ENCODE measurements around the gene LIN28A.
A peak's percentile ranks its signal among the peaks of the same experiment; 100 is the strongest.
"Not testable (repeated sequence)": the region's sequence is repeated elsewhere in the genome, so short reads cannot be mapped to it uniquely, and the experiment has no call there.

Gene LIN28A

DNA sequence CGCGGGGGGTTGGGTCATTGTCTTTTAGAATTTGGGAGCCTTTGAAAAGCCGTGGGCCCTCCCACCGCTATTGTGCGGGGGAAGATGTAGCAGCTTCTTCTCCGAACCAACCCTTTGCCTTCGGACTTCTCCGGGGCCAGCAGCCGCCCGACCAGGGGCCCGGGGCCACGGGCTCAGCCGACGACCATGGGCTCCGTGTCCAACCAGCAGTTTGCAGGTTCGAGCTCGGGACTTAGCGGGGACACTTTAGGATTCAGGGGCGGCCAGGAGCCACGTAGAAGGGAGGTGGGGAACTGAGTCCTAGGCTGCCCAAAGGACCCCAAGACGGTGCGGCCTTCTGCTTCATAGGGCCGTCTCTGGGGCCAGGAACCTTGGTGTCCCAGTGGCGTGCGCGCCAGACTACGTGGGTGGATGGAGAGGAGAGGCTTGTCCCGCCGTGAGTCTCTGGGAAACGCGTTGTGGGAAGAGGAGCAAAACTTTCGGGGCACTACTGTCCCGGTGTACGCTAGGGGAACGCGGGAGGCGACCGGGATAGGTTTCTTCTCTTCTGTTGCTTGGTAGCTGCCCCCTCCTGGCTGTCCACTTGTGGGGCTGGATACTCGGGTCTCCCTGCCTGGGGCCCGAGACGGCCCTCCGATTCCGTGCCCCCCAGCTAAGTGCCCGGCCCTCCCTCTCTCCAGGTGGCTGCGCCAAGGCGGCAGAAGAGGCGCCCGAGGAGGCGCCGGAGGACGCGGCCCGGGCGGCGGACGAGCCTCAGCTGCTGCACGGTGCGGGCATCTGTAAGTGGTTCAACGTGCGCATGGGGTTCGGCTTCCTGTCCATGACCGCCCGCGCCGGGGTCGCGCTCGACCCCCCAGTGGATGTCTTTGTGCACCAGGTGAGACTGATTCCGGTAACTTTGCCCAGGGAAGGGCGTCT is at the start of gene LIN28A:
LIN28A (plus strand) TSS at position 112 of the 918 bp plus-strand sequence; CDS start at position 187, 75 bp downstream.
- Histone ChIP-seq H3K4me3 (no peak within 1 kb of the TSS), H3K27ac (no peak within 1 kb of the TSS)

DNA sequence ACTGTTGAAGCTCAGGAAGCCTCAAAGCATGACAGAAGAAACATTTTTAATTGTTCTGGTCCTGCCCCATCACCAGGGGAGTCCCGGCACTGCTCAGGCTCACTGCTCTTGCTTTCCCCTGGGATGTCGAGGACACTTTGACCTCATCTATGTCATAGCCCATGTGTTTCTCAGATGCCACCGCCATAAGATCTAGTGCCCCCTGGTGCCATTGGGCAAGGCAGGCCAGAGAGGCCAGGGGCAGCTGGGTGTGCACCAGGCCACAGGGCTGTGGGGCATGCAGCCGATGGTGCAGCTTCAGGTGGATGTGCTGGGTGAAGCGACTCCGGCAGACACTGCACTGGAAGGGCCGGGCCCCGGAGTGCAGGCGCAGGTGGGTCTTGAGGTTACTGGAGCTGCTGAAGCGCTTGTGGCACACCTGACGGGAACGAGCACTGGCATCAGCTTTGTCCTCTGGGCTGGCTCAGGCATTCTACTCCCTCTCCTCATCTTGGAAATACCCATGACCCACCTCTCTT is 49.0 kb upstream of the LIN28A start:
- Histone ChIP-seq H3K27ac (no peak overlapping the region), H3K4me3 (no peak overlapping the region)

- Histone ChIP-seq H3K27ac (no peak overlapping the region), H3K4me3 (no peak overlapping the region)
These were observed 48.3 kb upstream of the LIN28A start for GRCh38 chr1:26362331-26362730.

GRCh38 chr1:26363549-26364448 is 46.8 kb upstream of the LIN28A start:
- Histone ChIP-seq H3K27ac (no peak overlapping the region), H3K4me3 (no peak overlapping the region)

GRCh38 chr1:26364956-26365355 is 45.7 kb upstream of the LIN28A start:
- H3K4me3 ChIP-seq, result no peak overlapping the region
- H3K27ac ChIP-seq, result no peak overlapping the region

- no peak overlapping the region for H3K4me3 ChIP-seq
These were observed 43.2 kb upstream of the LIN28A start for GRCh38 chr1:26367441-26367840.

DNA sequence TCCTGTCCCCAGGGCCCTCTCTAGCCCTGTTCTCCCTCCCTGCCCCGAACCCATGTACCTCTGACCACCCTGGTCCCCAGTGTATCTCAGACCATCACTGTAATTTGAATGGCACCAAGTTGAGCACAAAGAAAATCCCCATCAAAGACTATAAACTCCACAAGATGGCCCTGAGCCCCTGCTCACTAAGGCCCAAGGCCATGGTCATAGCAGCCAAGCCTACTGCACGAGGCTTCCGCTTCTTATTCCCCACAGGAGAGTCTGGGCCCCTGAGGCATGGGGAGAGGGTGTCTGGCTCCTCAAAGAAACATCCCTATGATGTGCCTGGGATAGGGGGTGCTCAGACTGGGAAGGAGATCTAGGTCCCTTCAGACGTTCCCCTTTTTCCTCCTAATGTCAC is 42.6 kb upstream of the LIN28A start:
- no peak overlapping the region for H3K4me3 ChIP-seq
- no peak overlapping the region for H3K27ac ChIP-seq

More at GRCh38 chr1:26367441-26367840, 43.2 kb upstream of the LIN28A start:
- no peak overlapping the region for H3K27ac ChIP-seq

DNA sequence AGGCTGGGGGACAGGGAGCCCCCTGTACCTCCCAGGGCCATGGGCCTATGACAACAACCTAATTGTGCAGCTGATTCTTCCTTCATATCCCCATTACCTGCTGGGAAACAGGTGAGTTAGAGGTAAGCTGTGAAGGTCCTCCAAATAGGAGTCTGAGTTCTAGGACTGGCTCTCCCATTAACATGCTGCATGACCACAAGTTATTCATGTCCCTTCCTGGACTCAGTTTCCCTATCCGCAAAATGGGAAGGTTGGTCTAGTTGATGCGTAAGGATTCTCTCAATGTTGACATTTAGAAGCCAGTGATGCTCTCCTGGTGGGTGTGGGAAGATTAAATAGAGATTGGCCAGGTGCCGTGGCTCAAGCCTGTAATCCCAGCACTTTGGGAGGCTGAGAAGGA is 42.1 kb upstream of the LIN28A start:
- Histone ChIP-seq H3K27ac (no peak overlapping the region), H3K4me3 (no peak overlapping the region)

DNA sequence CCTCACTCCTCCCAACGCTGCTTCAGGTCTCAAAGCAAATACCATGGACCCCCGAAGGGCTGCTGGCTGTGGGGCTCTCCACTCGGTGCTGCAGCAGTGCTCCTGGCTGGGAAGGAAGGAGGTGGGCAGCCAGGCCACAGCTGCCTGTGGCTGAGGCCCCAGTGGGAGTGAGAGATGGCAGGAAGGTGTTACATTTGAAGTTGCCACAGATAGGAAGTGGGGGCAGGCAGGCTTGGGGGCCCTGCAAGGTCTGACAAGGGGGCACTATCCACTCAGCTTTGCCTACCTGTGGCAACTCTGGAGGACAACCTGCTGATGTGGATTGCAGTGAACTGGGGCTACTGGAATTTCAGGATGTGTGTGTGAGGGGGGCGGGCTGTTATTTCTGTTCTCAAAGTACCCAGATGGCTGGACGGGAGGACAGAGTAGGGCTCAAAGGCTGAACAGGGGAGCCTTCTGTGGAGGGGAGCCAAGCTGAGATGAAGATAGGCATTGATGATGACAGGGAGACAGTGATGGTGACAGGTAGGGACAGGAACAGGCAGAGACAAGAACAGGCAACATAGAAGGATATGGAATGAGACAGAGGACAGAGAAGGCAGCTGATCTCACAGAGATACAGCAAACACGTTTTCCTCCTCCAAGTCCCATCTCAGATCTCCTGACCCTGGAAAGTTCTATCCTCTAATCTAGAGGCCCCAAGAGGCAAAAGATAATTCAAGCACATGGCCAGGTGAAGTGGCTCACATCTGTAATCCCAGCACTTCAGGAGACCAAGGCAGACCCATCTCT is 39.8 kb upstream of the LIN28A start:
- H3K27ac ChIP-seq, result peak overlapping the region in 5 of 21 experiments; percentile 21 to 87 (median 59)
- no peak overlapping the region for H3K4me3 ChIP-seq

DNA sequence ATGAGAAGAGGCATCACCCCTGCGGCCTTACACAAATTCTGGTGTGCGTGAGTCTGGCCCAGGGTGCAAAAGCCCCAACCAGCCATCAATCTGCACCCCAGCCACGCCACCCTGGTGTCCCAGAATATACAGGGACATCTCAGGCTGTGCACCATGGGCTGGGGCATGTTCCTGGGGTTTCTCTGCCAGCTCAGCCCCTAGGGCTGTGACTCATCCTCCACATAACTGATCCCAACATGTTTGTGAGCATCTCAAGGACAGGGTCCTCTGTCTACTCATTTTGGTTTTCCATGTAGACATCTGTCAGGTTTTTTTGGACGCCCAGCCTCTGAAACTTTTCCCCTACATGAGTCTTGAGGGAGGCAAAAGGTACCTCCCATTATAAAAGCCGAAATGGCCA is 38.6 kb upstream of the LIN28A start:
- Histone ChIP-seq H3K27ac (peak overlapping the region in 7 of 21 experiments; percentile 3 to 87 (median 66)), H3K4me3 (no peak overlapping the region)

GRCh38 chr1:26372611-26373010 is 38.0 kb upstream of the LIN28A start, which contains the start of gene ZNF683:
TSS of gene ZNF683 (minus strand) at chr1:26372750. CDS start at chr1:26368571, 4,179 bp downstream.
- H3K27ac ChIP-seq, result peak within 1 kb of the TSS in 8 of 21 experiments; percentile 5 to 87 (median 57)
- H3K4me3 ChIP-seq, result not testable (repeated sequence)

DNA sequence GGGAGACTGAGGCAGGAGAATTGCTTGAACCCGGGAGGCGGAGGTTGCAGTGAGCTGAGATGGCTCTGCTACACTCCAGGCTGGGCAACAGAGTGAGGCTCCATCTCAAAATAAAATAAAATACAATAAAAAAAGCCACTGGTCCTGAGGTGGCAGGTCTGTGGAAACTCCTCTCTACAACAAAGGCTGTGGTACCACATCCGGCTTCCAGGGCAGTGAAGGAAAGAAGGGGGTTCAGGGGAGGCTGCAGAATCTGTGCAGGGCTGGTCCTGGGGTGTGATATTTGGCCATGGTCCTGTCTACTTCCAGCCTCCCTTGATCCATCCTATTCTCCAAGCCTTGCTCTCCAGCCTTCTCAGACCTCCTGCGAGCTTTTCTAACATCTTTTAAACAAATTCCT is 37.3 kb upstream of the LIN28A start:
- Histone ChIP-seq H3K4me3 (no peak overlapping the region), H3K27ac (peak overlapping the region in 7 of 21 experiments; percentile 2 to 87 (median 66))

GRCh38 chr1:26373789-26374188 is 36.8 kb upstream of the LIN28A start:
- Histone ChIP-seq H3K27ac (peak overlapping the region in 8 of 21 experiments; percentile 2 to 87 (median 57)), H3K4me3 (no peak overlapping the region)

- not testable (repeated sequence) for H3K4me3 ChIP-seq
These were observed 36.3 kb upstream of the LIN28A start for GRCh38 chr1:26374361-26374760.

DNA sequence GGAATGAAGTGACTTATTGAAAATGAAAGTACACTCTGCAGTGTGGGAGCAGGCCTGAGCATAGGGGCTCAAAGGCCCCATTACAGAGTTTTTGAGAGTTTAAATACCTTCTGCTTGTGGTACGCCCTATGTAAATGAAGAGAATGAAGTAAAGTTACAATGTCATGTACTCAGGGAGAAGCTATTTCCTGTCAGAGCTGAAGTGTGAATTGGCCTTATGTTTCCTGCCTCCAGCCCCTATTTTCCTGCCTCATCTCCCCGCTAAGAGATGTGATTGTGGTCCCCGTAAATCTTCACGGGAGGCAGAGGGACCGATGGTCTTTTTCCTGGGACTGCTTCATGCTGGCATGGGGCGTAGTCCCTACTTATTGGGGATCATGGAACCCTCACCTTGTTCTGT is 35.5 kb upstream of the LIN28A start:
- Histone ChIP-seq H3K4me3 (no peak overlapping the region), H3K27ac (peak overlapping the region in 5 of 21 experiments; percentile 48 to 87 (median 66))

More at GRCh38 chr1:26374361-26374760, 36.3 kb upstream of the LIN28A start:
- H3K27ac ChIP-seq, result peak overlapping the region in 7 of 21 experiments; percentile 8 to 87 (median 62)

DNA sequence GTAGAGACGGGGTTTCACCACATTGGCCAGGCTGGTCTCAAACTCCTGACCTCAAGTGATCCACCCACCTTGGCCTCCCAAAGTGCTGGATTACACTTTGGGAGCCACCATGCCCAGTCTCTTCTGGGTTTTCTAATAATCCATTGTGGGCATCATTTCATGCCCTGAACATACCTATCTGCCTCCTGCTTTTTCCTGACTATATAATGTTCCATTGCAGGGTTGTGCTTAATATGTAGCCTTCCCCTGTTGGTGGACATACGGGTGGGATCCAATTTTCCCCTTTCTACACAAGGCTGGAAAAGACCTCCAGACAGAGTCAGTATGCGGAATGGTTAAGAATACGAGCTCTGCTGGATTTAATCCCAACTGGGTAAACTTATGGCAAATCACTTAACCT is 34.6 kb upstream of the LIN28A start:
- peak overlapping the region in 2 of 21 experiments; percentile 83 to 90 for H3K27ac ChIP-seq
- H3K4me3 ChIP-seq, result no peak overlapping the region

- peak overlapping the region in 18 of 21 experiments; percentile 51 to 90 (median 76) for H3K27ac ChIP-seq
These were observed 32.3 kb upstream of the LIN28A start for GRCh38 chr1:26378088-26378878.

GRCh38 chr1:26378879-26379251 is 31.8 kb upstream of the LIN28A start:
- Histone ChIP-seq H3K27ac (peak overlapping the region in 9 of 21 experiments; percentile 59 to 90 (median 80)), H3K4me3 (no peak overlapping the region)

More at GRCh38 chr1:26378088-26378878, 32.3 kb upstream of the LIN28A start:
- H3K4me3 ChIP-seq, result no peak overlapping the region
